ENCODE measurements around the gene KCNE1. TPM values are rescaled to one million over a fixed set of nuclear protein-coding genes. Genes with fewer than 3 reads are reported as not detected.

Gene KCNE1
- total and polyA plus RNA-seq, 2 of the 13 experiments (the other 11 are each of a cell fraction or from before 2014, with no cell fraction given), result 0.35 TPM; not detected in 1

DNA sequence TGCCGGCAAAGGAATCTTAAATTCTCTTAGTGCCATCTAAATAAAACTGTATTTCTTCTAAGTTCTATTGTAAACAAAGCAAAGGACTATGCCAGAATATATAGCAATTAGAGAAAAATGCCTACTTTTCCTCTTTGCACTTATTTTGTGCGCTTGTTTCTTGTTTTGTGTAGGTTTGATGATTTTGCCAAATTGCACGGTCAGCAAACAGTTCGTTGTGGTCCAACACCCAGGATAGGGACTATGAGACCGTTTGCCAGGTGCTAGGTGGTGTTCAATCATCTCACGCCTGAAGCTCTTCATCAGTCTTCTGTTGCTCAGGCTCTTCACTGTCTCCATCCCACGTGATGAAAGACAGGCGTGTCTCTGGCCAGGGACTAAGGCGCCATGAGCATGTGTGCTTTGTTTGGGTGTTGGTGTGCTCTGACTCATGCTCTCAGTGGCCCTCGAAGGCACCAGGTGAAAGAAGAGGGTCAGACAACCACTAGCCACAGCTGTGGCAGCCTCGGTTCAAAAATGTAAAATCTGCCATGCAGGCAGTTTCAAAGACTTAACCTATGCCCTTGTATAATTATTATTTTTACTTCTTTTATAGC, 36.9 kb upstream of the KCNE1 start:
- Histone ChIP-seq H3K79me2 (ENCODE audit: insufficient read depth, low read length) (no peaks in the 10 kb centered on the region), H4K20me1 (ENCODE audit: insufficient read depth, low read length) (no peaks in the 10 kb centered on the region), H3K4me1 (ENCODE audit: insufficient read depth, low read length) (peaks cover 23% of the 10 kb centered on the region), H3K27ac (ENCODE audit: extremely low read length, insufficient read depth, low read length) (no peak overlapping the region), H3K27me3 (ENCODE audit: control insufficient read depth in 1 of 2, insufficient read depth in 2 of 2, low read length in 2 of 2) (no peaks in the 10 kb centered on the region), H3K4me3 (replicated peaks in 1 of 3; ENCODE audit: insufficient read depth in 1 of 3, low read depth in 2 of 3, low read length in 3 of 3) (no peak overlapping the region), H3K36me3 (replicated peaks in 1 of 2; ENCODE audit: control insufficient read depth in 1 of 2, insufficient read depth in 2 of 2, low read length in 2 of 2) (no peaks in the 10 kb centered on the region), H3K9me3 (ENCODE audit: low read length) (no peaks in the 10 kb centered on the region), H3K4me2 (ENCODE audit: low read depth, low read length) (no peak overlapping the region), H3K9ac (ENCODE audit: insufficient read depth, low read depth, low read length) (no peak overlapping the region), H2AFZ (ENCODE audit: low read length) (no peak overlapping the region)
- no TSS peak for BruUV-seq (replicated peaks)
- ChIA-PET CTCF (ENCODE audit: low intra/inter-chr PET ratio, low total read pairs) (no interaction called here), POLR2A (interaction anchor here (1.2 kb wide), 1 partner anchor 27 kb away, joined by 3 read pairs; no protein-coding TSS in a partner anchor)
- no peak for DNase-seq (ENCODE audit: low spot score)
- ATAC-seq, result no peak
- in situ Hi-C loops (cut with HindIII; ENCODE audit: extremely low pct_ligation_motif_present, low pct_unique_long_range_greater_than_20kb) (no loop called here), intact Hi-C loops (cut with micrococcal nuclease; ENCODE audit: unreplicated experiment) (loop anchor here (5.0 kb wide), 1 partner anchor 33 kb away; no protein-coding TSS in a partner anchor)
- TF ChIP-seq ZBTB7A (CRISPR knock-in tag; IDR thresholded peaks at IDR 0.05), result no peak
- TF ChIP-seq MAFF (IDR thresholded peaks at IDR 0.05; ENCODE audit: low read depth, low read length), result peak; percentile 93
- TF ChIP-seq, protein P1, sequence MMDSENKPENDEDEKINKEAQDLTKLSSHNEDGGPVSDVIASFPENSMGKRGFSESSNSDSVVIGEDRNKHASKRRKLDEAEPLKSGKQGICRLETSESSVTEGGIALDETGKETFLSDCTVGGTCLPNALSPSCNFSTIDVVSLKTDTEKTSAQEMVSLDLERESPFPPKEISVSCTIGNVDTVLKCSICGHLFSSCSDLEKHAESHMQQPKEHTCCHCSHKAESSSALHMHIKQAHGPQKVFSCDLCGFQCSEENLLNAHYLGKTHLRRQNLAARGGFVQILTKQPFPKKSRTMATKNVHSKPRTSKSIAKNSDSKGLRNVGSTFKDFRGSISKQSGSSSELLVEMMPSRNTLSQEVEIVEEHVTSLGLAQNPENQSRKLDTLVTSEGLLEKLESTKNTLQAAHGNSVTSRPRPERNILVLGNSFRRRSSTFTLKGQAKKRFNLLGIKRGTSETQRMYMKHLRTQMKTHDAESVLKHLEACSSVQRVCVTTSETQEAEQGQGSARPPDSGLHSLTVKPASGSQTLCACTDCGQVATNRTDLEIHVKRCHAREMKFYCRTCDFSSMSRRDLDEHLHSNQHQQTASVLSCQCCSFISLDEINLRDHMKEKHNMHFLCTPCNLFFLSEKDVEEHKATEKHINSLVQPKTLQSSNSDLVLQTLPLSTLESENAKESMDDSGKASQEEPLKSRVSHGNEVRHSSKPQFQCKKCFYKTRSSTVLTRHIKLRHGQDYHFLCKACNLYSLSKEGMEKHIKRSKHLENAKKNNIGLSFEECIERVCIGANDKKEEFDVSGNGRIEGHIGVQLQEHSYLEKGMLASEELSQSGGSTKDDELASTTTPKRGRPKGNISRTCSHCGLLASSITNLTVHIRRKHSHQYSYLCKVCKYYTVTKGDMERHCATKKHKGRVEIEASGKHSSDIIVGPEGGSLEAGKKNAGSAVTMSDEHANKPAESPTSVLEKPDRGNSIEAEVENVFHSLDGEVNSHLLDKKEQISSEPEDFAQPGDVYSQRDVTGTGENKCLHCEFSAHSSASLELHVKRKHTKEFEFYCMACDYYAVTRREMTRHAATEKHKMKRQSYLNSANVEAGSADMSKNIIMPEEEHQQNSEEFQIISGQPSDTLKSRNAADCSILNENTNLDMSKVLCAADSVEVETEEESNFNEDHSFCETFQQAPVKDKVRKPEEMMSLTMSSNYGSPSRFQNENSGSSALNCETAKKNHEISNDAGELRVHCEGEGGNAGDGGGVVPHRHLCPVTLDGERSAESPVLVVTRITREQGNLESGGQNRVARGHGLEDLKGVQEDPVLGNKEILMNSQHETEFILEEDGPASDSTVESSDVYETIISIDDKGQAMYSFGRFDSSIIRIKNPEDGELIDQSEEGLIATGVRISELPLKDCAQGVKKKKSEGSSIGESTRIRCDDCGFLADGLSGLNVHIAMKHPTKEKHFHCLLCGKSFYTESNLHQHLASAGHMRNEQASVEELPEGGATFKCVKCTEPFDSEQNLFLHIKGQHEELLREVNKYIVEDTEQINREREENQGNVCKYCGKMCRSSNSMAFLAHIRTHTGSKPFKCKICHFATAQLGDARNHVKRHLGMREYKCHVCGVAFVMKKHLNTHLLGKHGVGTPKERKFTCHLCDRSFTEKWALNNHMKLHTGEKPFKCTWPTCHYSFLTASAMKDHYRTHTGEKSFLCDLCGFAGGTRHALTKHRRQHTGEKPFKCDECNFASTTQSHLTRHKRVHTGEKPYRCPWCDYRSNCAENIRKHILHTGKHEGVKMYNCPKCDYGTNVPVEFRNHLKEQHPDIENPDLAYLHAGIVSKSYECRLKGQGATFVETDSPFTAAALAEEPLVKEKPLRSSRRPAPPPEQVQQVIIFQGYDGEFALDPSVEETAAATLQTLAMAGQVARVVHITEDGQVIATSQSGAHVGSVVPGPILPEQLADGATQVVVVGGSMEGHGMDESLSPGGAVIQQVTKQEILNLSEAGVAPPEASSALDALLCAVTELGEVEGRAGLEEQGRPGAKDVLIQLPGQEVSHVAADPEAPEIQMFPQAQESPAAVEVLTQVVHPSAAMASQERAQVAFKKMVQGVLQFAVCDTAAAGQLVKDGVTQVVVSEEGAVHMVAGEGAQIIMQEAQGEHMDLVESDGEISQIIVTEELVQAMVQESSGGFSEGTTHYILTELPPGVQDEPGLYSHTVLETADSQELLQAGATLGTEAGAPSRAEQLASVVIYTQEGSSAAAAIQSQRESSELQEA (CRISPR knock-in tag; IDR thresholded peaks at IDR 0.05; ENCODE audit: not compliant biosample characterization), result no peak
- TF ChIP-seq, protein P2, sequence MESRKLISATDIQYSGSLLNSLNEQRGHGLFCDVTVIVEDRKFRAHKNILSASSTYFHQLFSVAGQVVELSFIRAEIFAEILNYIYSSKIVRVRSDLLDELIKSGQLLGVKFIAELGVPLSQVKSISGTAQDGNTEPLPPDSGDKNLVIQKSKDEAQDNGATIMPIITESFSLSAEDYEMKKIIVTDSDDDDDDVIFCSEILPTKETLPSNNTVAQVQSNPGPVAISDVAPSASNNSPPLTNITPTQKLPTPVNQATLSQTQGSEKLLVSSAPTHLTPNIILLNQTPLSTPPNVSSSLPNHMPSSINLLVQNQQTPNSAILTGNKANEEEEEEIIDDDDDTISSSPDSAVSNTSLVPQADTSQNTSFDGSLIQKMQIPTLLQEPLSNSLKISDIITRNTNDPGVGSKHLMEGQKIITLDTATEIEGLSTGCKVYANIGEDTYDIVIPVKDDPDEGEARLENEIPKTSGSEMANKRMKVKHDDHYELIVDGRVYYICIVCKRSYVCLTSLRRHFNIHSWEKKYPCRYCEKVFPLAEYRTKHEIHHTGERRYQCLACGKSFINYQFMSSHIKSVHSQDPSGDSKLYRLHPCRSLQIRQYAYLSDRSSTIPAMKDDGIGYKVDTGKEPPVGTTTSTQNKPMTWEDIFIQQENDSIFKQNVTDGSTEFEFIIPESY (CRISPR knock-in tag; IDR thresholded peaks at IDR 0.05), result peak; percentile 62; the same call in 1 of the 2 replicates
- TF ChIP-seq KLF9 (CRISPR knock-in tag; IDR thresholded peaks at IDR 0.05; ENCODE audit: low read depth), result no peak
- no peak for TF ChIP-seq LCORL (IDR thresholded peaks at IDR 0.05)
- TF ChIP-seq LCORL (CRISPR knock-in tag; IDR thresholded peaks at IDR 0.05), result no peak
- no peak for TF ChIP-seq DNMT1 (CRISPR knock-in tag; IDR thresholded peaks at IDR 0.05)
- TF ChIP-seq MAFK (conservative IDR thresholded peaks at IDR 0.05 in 1 of 2, IDR thresholded peaks at IDR 0.05 in 1 of 2; ENCODE audit: low read length in 2 of 2), result peak; percentile 93 to 94
- TF ChIP-seq, protein P3, sequence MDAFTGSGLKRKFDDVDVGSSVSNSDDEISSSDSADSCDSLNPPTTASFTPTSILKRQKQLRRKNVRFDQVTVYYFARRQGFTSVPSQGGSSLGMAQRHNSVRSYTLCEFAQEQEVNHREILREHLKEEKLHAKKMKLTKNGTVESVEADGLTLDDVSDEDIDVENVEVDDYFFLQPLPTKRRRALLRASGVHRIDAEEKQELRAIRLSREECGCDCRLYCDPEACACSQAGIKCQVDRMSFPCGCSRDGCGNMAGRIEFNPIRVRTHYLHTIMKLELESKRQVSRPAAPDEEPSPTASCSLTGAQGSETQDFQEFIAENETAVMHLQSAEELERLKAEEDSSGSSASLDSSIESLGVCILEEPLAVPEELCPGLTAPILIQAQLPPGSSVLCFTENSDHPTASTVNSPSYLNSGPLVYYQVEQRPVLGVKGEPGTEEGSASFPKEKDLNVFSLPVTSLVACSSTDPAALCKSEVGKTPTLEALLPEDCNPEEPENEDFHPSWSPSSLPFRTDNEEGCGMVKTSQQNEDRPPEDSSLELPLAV (CRISPR knock-in tag; conservative IDR thresholded peaks at IDR 0.05; ENCODE audit: low read depth), result no peak
- no peak for TF ChIP-seq SCMH1 (CRISPR knock-in tag; IDR thresholded peaks at IDR 0.05; ENCODE audit: borderline replicate concordance)
- no peak for TF ChIP-seq CBX5 (CRISPR knock-in tag; IDR thresholded peaks at IDR 0.05; ENCODE audit: borderline replicate concordance)
- FAIRE-seq, result no peak
- 88% methylated on average over 11 of the region's 11 CpGs for WGBS (ENCODE audit: low lambda C conversion rate)
